Prostate gland (tissue), 2 donors: ENCODE data around the gene ADAMTS2. TPM values are rescaled to one million over a fixed set of nuclear protein-coding genes. Genes with fewer than 3 reads are reported as not detected.

Source experiments
- DNase-seq: peaks from one replicate; pipeline ENCODE4 v3.0.0-alpha.2; 2019; ENCODE audit warnings: low spot score
- H3K27ac ChIP-seq, 2 donors: fragments of 200-600 bp; sonication (generic); 2 replicates each; pipeline ENCODE4 v1.5.1; 2017 to 2019
- H3K27me3 ChIP-seq: fragments of 200-600 bp; sonication (generic); replicated peaks from 2 replicates; pipeline ENCODE4 v1.5.1; 2019; ENCODE audit not compliant: insufficient read depth
- H3K36me3 ChIP-seq, 2 donors: fragments of 200-600 bp; sonication (generic); 1 replicate in 1 of 2; 2 replicates in 1 of 2; pipeline versions ENCODE4 v1.5.1 to v1.8.1; 2017 to 2019
- H3K4me1 ChIP-seq: fragments of 200-600 bp; sonication (generic); replicated peaks from 2 replicates; pipeline ENCODE4 v1.5.1; 2019
- H3K4me3 ChIP-seq, 2 donors: fragments of 200-600 bp; sonication (generic); 2 replicates each; pipeline ENCODE4 v1.5.1; 2017 to 2019
- H3K9me3 ChIP-seq: fragments of 200-600 bp; sonication (generic); 2 replicates; pipeline ENCODE4 v1.5.1; 2017
- POLR2A ChIP-seq: fragments of 450-650 bp; IDR thresholded peaks from one replicate; pipeline ENCODE4 v1.6.1; 2016; ENCODE audit warnings: antibody characterized with exemption, mild to moderate bottlenecking
- POLR2AphosphoS5 ChIP-seq: sonication (generic); formaldehyde crosslinking; IDR thresholded peaks from one replicate; pipeline ENCODE4 v1.6.1; 2017; ENCODE audit warnings: antibody characterized with exemption
- WGBS: methylation state at CpG from one replicate; pipeline ENCODE4 v1.1.5; 2018; 5-methylcytosine and 5-hydroxymethylcytosine counted together
- intact Hi-C: fragments of 100-400 bp; cut with DNase I; formaldehyde crosslinking; loops from one replicate; pipeline ENCODE4 v1.14.2; 2022
- total RNA-seq, 2 donors: library from RNA; depleted of rRNA; stranded (reverse); fragments of >200 nt; gene quantifications; one replicate each; pipeline ENCODE4 v1.1.0, GENCODE V29; 2016
- TF ChIP-seq, protein P1 (sequence below), 4 experiments: fragments of 200-600 bp in 2 of 4; fragments of 450-650 bp in 2 of 4; sonication (generic) in 2 of 4; IDR thresholded peaks; 1 replicate in 3 of 4; 2 replicates in 1 of 4; pipeline ENCODE4 v1.5.1; 2016 to 2019; ENCODE audit warnings: antibody characterized with exemption in 4 of 4, mild to moderate bottlenecking in 2 of 4, moderate library complexity in 2 of 4

The ADAMTS2 gene
- total RNA-seq, 2 donors from 2014 or later: 2.0 to 20.3 TPM

DNA sequence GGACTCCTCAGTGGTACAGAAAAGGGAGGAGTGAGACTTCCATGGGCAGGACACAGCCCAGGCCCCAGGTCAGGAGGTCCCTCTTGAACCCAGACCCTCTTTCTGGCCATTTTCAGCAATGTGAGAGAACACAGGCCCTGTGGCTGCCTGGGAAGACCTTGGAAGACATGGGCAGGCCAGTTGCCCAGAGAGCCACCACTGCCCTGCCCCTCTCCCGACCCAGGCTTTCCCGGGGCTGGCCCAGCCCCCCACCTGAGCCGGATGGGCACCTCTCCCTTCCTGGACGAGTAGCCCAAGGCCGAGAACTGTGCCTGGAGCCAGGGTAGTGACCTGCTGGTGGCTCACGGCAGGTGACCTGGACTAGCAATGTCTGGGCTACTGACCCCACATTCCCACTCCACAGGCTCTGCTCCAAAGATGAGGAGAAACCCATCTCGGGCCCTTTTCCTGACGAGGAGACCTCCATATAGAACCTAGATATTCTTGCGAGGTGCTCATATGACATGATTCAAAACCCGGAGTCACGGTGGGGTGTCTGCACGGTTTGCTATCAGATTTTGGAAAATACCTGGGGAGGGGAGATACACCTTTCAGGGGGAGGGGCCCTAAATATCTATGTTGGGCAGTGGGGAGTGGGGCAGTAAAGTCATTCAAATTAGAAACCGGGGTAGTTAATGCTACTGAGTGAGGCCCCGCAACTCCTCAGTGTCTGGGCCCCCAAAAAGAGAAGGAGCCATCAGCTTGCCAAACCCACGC is 225.7 kb downstream of the ADAMTS2 start:
- no peak for DNase-seq
- TF ChIP-seq POLR2A (no peak), POLR2AphosphoS5 (no peak)
- TF ChIP-seq, protein P1, sequence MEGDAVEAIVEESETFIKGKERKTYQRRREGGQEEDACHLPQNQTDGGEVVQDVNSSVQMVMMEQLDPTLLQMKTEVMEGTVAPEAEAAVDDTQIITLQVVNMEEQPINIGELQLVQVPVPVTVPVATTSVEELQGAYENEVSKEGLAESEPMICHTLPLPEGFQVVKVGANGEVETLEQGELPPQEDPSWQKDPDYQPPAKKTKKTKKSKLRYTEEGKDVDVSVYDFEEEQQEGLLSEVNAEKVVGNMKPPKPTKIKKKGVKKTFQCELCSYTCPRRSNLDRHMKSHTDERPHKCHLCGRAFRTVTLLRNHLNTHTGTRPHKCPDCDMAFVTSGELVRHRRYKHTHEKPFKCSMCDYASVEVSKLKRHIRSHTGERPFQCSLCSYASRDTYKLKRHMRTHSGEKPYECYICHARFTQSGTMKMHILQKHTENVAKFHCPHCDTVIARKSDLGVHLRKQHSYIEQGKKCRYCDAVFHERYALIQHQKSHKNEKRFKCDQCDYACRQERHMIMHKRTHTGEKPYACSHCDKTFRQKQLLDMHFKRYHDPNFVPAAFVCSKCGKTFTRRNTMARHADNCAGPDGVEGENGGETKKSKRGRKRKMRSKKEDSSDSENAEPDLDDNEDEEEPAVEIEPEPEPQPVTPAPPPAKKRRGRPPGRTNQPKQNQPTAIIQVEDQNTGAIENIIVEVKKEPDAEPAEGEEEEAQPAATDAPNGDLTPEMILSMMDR (IDR thresholded peaks at IDR 0.05): no peak
- no peaks in the 10 kb centered on the region for H3K9me3 ChIP-seq
- no peaks in the 10 kb centered on the region for H3K27me3 ChIP-seq
- H3K27ac ChIP-seq: no peak overlapping the region
- no peaks in the 10 kb centered on the region for H3K4me1 ChIP-seq
- intact Hi-C loops: no loop called here
- no peak overlapping the region for H3K4me3 ChIP-seq
- 95% methylated on average over 15 of the region's 15 CpGs for WGBS
- H3K36me3 ChIP-seq: no peaks in the 10 kb centered on the region

DNA sequence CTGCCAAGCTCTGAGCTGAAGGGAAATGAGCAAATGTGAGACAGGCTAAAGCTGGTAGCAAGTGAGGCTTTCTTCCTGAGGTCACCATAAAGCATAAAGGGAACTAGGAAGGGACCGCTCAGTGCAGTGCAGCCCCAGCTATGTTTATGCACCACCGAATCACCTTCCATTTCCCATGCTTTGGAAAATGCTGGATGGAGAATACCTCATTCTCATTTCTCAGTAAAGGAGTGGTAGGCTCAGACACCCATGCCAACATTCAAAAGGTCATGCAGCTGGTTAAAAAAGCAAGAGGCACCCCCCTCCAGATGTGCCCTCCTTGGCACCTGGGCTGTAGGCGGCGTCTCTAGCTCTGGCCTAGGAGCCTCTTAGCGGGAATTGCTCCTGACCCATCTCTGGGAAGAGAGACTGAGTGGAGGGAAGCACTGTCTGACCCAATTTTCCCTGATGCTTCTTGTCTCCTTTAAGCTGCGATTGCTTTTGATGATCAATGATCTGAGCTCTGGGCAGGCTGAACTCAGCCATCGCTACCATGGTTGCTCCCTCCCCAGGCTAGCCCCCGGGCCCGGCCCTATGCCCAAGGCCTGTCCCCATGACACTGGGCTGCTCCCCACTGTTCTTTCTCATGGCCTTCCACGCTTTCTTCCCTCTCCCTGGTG is 226.4 kb downstream of the ADAMTS2 start:
- H3K9me3 ChIP-seq: no peaks in the 10 kb centered on the region
- no peaks in the 10 kb centered on the region for H3K4me1 ChIP-seq
- 92% methylated on average over 10 of the region's 10 CpGs for WGBS
- intact Hi-C loops: no loop called here
- no peak for DNase-seq
- H3K27ac ChIP-seq: no peak overlapping the region
- no peaks in the 10 kb centered on the region for H3K27me3 ChIP-seq
- H3K36me3 ChIP-seq: no peaks in the 10 kb centered on the region
- TF ChIP-seq, protein P1 (IDR thresholded peaks at IDR 0.05): no peak
- TF ChIP-seq POLR2AphosphoS5: no peak
- TF ChIP-seq POLR2A: no peak
- no peak overlapping the region for H3K4me3 ChIP-seq

DNA sequence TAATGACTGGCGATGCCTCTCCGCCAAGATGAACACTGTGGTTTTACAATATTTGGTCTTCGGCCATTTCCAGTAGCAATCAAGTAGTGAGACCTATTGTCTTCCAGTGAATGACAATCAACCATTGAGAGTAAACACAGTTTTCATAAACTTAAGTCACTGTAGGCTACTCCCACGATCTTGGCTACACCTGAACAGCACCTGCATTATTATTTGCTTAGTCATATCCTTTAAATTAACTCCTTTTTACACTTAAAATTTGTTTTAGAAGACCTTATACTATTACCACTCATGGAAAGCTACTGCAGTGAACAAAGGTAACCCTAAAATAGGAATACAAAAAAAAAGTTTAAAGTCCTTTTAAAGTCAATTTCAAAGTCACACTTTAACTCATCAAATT is 226.9 kb downstream of the ADAMTS2 start:
- Histone ChIP-seq H3K36me3 (no peaks in the 10 kb centered on the region), H3K27ac (no peak overlapping the region), H3K9me3 (no peaks in the 10 kb centered on the region), H3K27me3 (no peaks in the 10 kb centered on the region), H3K4me1 (no peaks in the 10 kb centered on the region), H3K4me3 (no peak overlapping the region)
- DNase-seq: no peak
- 49% methylated on average over 4 of the region's 4 CpGs for WGBS
- TF ChIP-seq POLR2A (no peak), POLR2AphosphoS5 (no peak)
- TF ChIP-seq, protein P1 (IDR thresholded peaks at IDR 0.05): no peak
- intact Hi-C loops: no loop called here

DNA sequence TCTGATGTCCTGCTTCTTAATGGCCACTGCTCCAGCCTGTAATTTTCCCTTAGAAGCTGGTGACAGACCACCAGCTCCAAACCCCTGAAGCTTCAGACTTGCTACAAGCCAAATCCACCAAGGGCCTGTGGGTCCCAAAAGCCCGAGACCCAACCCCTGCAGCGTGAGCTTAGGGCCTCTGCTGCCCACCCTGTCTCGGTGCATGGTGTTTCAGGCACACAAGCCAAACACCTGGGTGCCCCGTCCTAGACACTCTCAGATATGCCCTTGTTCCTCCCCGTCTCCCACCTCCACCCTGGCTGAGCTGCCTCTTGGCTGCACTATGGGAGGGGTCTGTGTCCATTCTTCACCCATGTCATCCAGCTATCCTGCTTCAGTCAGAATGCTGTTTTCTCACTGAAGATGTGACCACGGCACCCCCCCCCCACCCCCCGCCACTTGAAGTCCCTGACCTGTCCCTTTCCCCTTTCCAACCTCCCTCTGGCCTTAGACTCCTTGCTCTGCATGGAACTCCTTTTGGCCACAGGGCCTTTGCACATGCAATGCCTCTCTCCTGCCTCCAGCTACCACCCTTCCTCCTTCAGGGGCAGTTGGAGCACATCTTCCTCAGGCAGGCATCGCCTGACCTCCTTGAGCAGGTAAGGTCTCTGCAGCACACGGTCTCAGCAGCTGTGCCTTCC is 229.3 kb downstream of the ADAMTS2 start:
- no peaks in the 10 kb centered on the region for H3K4me1 ChIP-seq
- TF ChIP-seq POLR2A (no peak), POLR2AphosphoS5 (no peak)
- intact Hi-C loops: no loop called here
- H3K4me3 ChIP-seq: no peak overlapping the region
- 90% methylated on average over 9 of the region's 9 CpGs for WGBS
- H3K27ac ChIP-seq: no peak overlapping the region
- no peak for DNase-seq
- H3K27me3 ChIP-seq: no peaks in the 10 kb centered on the region
- no peaks in the 10 kb centered on the region for H3K9me3 ChIP-seq
- H3K36me3 ChIP-seq: no peaks in the 10 kb centered on the region

DNA sequence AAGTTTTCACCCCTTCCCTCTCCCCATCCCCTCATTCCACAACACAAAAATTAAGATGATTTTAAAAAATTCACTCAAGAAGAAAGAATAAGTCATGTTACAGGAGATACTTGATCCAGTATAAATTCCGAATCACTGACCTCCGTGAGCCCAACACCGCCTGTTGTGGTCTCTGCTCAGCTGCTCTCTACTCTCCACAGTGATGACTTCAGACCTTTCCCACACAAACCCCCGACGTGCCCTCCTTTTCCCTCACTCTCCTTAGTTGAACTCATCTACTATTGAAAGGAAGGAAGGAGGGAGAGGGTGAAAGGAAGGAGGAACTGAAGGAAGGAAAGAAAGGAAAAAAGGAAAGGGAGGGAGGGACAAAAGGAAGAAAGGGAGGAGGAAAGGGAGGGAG is 230.0 kb downstream of the ADAMTS2 start:
- H3K4me1 ChIP-seq: no peaks in the 10 kb centered on the region
- intact Hi-C loops: no loop called here
- no peaks in the 10 kb centered on the region for H3K9me3 ChIP-seq
- DNase-seq: no peak
- H3K36me3 ChIP-seq: no peaks in the 10 kb centered on the region
- H3K27me3 ChIP-seq: no peaks in the 10 kb centered on the region
- H3K4me3 ChIP-seq: no peak overlapping the region
- H3K27ac ChIP-seq: no peak overlapping the region
- WGBS: 87% methylated on average over 5 of the region's 5 CpGs
- TF ChIP-seq POLR2A: no peak
- no peak for TF ChIP-seq POLR2AphosphoS5
- TF ChIP-seq, protein P1 (IDR thresholded peaks at IDR 0.05): no peak
